ENCODE data around the gene PLOD1. TPM values are rescaled to one million over a fixed set of nuclear protein-coding genes. Genes with fewer than 3 reads are reported as not detected.

The PLOD1 gene
- total RNA-seq, 4 donors from 2014 or later = 23.9 to 66.5 (median 54.8) TPM

- DNase-seq (peak; percentile 86 to 91), ATAC-seq (peak; percentile 87 to 90)
- H3K4me1 ChIP-seq = peaks cover 35 to 53% of the 10 kb centered on the region in 2 donors
- intact Hi-C loops (cut with DNase I; ENCODE audit: low total_unique reads) = loop anchor here (5.0 kb wide), 1 partner anchor 677 kb away; no protein-coding TSS in a partner anchor
- H3K27ac ChIP-seq = peak overlapping the region; percentile 91 to 98 (median 93)
- in situ Hi-C loops (cut with MboI; ENCODE audit: low sequenced_read_pairs in 4 of 4) = no loop called here
- peaks cover 4 to 64% of the 10 kb centered on the region in 2 donors for H3K36me3 ChIP-seq
- H3K4me3 ChIP-seq = no peak overlapping the region
- H3K9me3 ChIP-seq = no peaks in the 10 kb centered on the region
- no peaks in the 10 kb centered on the region for H3K27me3 ChIP-seq
- no peak for TF ChIP-seq CTCF (IDR thresholded peaks at IDR 0.05 in 4 of 5, conservative IDR thresholded peaks at IDR 0.05 in 1 of 5)
These were observed 56.0 kb downstream of the PLOD1 start for GRCh38 chr1:11990303-11991032.

DNA sequence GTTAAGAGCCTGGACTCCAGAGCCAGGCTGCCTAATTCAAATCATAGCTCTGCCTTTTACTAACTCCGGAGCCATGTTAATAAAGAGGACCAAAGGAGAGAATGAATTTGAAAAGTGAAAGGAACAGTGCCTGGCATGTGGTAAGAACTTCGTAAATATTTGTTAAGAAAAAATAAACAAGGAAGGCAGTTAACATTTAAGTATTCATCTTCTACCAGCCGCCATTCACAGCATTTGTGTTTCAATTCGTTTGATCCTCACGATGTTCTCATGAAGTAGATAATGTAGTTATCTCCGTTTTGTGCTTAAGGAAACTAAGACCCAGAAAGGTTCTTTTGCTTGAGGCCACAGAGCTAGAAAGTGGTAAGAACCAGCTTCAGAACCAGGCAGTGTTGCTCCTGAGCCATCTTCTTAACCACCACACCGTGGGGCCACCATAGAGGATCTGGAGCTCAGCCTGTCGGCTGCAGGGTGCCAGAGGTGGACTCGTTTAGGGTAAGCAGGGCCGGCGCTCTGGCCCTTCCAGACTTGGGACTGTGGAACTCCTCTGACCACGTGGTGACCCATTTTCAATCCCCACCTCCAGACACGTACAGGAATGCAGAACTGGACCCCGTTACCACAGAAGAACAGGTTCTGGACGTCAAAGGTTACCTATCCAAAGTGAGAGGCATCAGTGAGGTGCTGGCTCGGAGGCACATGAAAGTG is 57.6 kb downstream of the PLOD1 start:
- intact Hi-C loops (cut with DNase I; ENCODE audit: low total_unique reads) = loop anchor here (5.0 kb wide), 1 partner anchor 675 kb away; no protein-coding TSS in a partner anchor
- H3K9me3 ChIP-seq = no peaks in the 10 kb centered on the region
- H3K27me3 ChIP-seq = no peaks in the 10 kb centered on the region
- peak overlapping the region; percentile 91 to 98 (median 93) for H3K27ac ChIP-seq
- ATAC-seq (no peak), DNase-seq (no peak)
- peaks cover 30 to 46% of the 10 kb centered on the region in 2 donors for H3K4me1 ChIP-seq
- no peak overlapping the region for H3K4me3 ChIP-seq
- H3K36me3 ChIP-seq = peaks cover 4 to 72% of the 10 kb centered on the region in 2 donors
- no peak for TF ChIP-seq CTCF (IDR thresholded peaks at IDR 0.05 in 4 of 5, conservative IDR thresholded peaks at IDR 0.05 in 1 of 5)
- TF ChIP-seq POLR2A (IDR thresholded peaks at IDR 0.05) = no peak
- in situ Hi-C loops (cut with MboI; ENCODE audit: low sequenced_read_pairs in 4 of 4) = no loop called here

DNA sequence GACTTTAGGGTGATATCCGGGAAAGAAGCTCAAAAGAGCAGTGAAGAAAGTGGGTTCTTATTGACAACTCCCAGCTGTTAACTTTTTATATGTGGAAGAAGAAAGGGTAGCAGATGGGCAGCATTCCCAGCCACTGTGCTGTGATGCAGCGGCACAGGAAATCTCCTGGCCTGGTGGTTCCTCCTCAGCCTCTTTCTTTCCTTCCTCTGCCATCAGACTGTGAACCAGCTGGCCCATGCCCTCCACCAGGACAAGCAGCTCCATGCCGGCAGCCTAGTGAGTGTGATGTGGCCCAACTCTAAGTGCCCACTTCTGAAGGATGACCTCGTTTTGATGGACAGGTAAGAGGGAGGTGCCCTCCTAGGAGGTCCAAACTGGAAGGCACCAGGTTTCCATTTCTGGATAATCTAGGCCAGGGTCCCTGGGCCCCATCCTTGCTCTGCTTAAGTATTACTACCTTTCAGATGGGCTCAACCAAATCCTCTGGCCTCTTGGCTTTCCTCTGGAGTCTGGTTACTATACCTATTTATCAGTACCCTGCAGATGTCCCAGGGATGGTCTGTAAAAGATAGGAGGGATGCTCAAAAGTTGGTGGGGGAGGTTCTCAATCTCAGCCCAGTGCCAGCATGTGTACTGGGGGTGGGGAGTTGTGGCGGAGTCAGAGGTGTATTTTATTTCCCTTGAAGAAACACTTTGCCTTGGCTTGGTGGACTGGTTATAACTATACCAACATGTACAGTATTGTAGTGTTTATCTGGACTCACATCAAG is 62.7 kb downstream of the PLOD1 start:
- no peak for TF ChIP-seq CTCF (IDR thresholded peaks at IDR 0.05 in 4 of 5, conservative IDR thresholded peaks at IDR 0.05 in 1 of 5)
- no peak for TF ChIP-seq POLR2A (IDR thresholded peaks at IDR 0.05)
- Histone ChIP-seq H3K27ac (peak overlapping the region in 1 of 4 donors; percentile 95), H3K4me1 (peaks cover 3 to 11% of the 10 kb centered on the region in 2 donors)

DNA sequence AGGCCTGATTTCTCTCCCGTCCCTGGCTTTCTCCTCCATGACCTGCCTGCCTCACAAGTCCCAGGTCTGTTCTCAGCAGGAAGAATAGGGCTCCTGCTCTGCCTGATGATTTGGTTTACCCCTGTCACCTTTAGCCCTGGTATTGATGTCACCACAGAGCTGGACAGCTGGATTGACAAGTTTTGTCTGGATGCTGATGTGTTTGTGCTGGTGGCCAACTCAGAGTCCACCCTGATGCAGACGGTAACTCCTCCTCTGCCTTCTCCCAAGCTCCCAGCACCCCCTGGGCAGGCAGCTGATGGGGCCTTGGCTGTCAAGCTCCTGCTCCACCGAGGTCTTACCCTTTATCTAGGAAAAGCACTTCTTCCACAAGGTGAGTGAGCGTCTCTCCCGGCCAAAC is 64.1 kb downstream of the PLOD1 start:
- peaks cover 5 to 96% of the 10 kb centered on the region in 2 donors for H3K36me3 ChIP-seq
- intact Hi-C loops (cut with DNase I; ENCODE audit: low total_unique reads) (no loop called here), in situ Hi-C loops (cut with MboI; ENCODE audit: low sequenced_read_pairs in 4 of 4) (no loop called here)
- DNase-seq = no peak
- H3K27me3 ChIP-seq = no peaks in the 10 kb centered on the region
- no peak overlapping the region for H3K27ac ChIP-seq
- no peak for TF ChIP-seq POLR2A (IDR thresholded peaks at IDR 0.05)
- no peak for TF ChIP-seq CTCF (IDR thresholded peaks at IDR 0.05 in 4 of 5, conservative IDR thresholded peaks at IDR 0.05 in 1 of 5)
- H3K4me1 ChIP-seq = peaks cover 3 to 11% of the 10 kb centered on the region in 2 donors
- no peaks in the 10 kb centered on the region for H3K9me3 ChIP-seq
- H3K4me3 ChIP-seq = no peak overlapping the region
- no peak for ATAC-seq

More for the DNA sequence above, 62.7 kb downstream of the PLOD1 start:
- Histone ChIP-seq H3K9me3 (no peaks in the 10 kb centered on the region), H3K36me3 (peaks cover 7 to 93% of the 10 kb centered on the region in 2 donors), H3K27me3 (no peaks in the 10 kb centered on the region), H3K4me3 (no peak overlapping the region)
- no peak for DNase-seq
- in situ Hi-C loops (cut with MboI; ENCODE audit: low sequenced_read_pairs in 4 of 4) (no loop called here), intact Hi-C loops (cut with DNase I; ENCODE audit: low total_unique reads) (no loop called here)
- ATAC-seq = no peak

All from gastrocnemius medialis (tissue), 4 donors.